Lung microvascular endothelial cell (primary cell): ENCODE measurements around the gene CYP4F2. TPM values are rescaled to one million over a fixed set of nuclear protein-coding genes. Genes with fewer than 3 reads are reported as not detected.
"Not testable (repeated sequence)": the region's sequence is repeated elsewhere in the genome, so short reads cannot be mapped to it uniquely, and the experiment has no call there.

Experiments used
- DNase-seq, 2 donors: peaks; one replicate each; pipeline versions ENCODE4 v3.0.0 to v3.0.0-alpha.2; 2010; ENCODE audit warnings: low read depth in 2 of 2
- total RNA-seq: library from RNA; depleted of rRNA; stranded (reverse); fragments of >200 nt; gene quantifications from 2 replicates; pipeline ENCODE4 v1.2.1, GENCODE V29; 2014

The CYP4F2 gene
- total RNA-seq, result 0.22 TPM in 1 of 2 replicates, not detected in the other

GRCh38 chr19:15897738-15898276 lies at the start of gene CYP4F2:
TSS of gene CYP4F2 (minus strand) at chr19:15898074. CDS start at chr19:15897611, 463 bp downstream.
- DNase-seq, result no peak

- no peak for DNase-seq
Measured at GRCh38 chr19:15945301-15945700, 47.4 kb upstream of the CYP4F2 start.

- no peak for DNase-seq
Measured at GRCh38 chr19:15944401-15944800, 46.5 kb upstream of the CYP4F2 start.

- DNase-seq, result no peak
Measured at GRCh38 chr19:15937771-15938170, 39.9 kb upstream of the CYP4F2 start.

GRCh38 chr19:15936950-15937349 lies 39.1 kb upstream of the CYP4F2 start:
- DNase-seq, result no peak

- no peak for DNase-seq
Measured at GRCh38 chr19:15936173-15936572, 38.3 kb upstream of the CYP4F2 start.

GRCh38 chr19:15935167-15935702 lies 37.4 kb upstream of the CYP4F2 start:
- no peak for DNase-seq

- peak in 1 of 2 donors; percentile 6 for DNase-seq
Measured at GRCh38 chr19:15934332-15935078, 36.6 kb upstream of the CYP4F2 start, which contains the start of gene CYP4F11. TSS of gene CYP4F11 (minus strand) at chr19:15934529. CDS start at chr19:15934408, 121 bp downstream.

- not testable (repeated sequence) for DNase-seq
Measured at GRCh38 chr19:15933761-15934331, 36.0 kb upstream of the CYP4F2 start.

- DNase-seq, result no peak
Measured at GRCh38 chr19:15928321-15928720, 30.4 kb upstream of the CYP4F2 start.

- no peak for DNase-seq
Measured at GRCh38 chr19:15926484-15926883, 28.6 kb upstream of the CYP4F2 start.

GRCh38 chr19:15923702-15924101 lies 25.8 kb upstream of the CYP4F2 start:
- no peak for DNase-seq

GRCh38 chr19:15922021-15922420 lies 24.1 kb upstream of the CYP4F2 start:
- DNase-seq, result no peak

- DNase-seq, result no peak
Measured at GRCh38 chr19:15919243-15919642, 21.4 kb upstream of the CYP4F2 start.

- no peak for DNase-seq
Measured at GRCh38 chr19:15915109-15915508, 17.2 kb upstream of the CYP4F2 start.

- DNase-seq, result no peak
Measured at GRCh38 chr19:15913830-15914229, 16.0 kb upstream of the CYP4F2 start.

GRCh38 chr19:15913384-15913783 lies 15.5 kb upstream of the CYP4F2 start:
- no peak for DNase-seq

GRCh38 chr19:15911599-15912235 lies 13.8 kb upstream of the CYP4F2 start:
- no peak for DNase-seq

GRCh38 chr19:15905026-15905425 lies 7.2 kb upstream of the CYP4F2 start:
- no peak for DNase-seq

GRCh38 chr19:15902898-15903297 lies 5.0 kb upstream of the CYP4F2 start:
- not testable (repeated sequence) for DNase-seq

- DNase-seq, result no peak
Measured at GRCh38 chr19:15902254-15902653, 4.4 kb upstream of the CYP4F2 start.

- DNase-seq, result no peak
Measured at GRCh38 chr19:15900504-15900903, 2.6 kb upstream of the CYP4F2 start.
